HepG2 (cell line): ENCODE measurements around the gene ZNF341. TPM values are rescaled to one million over a fixed set of nuclear protein-coding genes. Genes with fewer than 3 reads are reported as not detected.

Experiments used
- ATF7 ChIP-seq, 2 experiments: fragments of 450-650 bp in 1 of 2; sonication (generic) in 1 of 2; formaldehyde crosslinking in 1 of 2; IDR thresholded peaks; 2 replicates each; pipeline versions ENCODE4 v1.4.0 to v1.6.1; 2016 to 2020; ENCODE audit warnings: antibody characterized with exemption in 1 of 2, mild to moderate bottlenecking in 1 of 2, missing genetic modification reagents in 1 of 2
- BHLHE40 ChIP-seq: IDR thresholded peaks from 2 replicates; pipeline ENCODE4 v1.6.1; 2011; ENCODE audit warnings: low read length, improper control_type of control experiment
- CREM ChIP-seq, 2 experiments: sonication (generic) in 1 of 2; formaldehyde crosslinking in 1 of 2; IDR thresholded peaks; 2 replicates each; pipeline versions ENCODE4 v1.4.0 to v1.6.1; 2016 to 2020; ENCODE audit warnings: antibody characterized with exemption in 1 of 2, mild to moderate bottlenecking in 1 of 2, missing genetic modification reagents in 1 of 2
- IRF2 ChIP-seq: IDR thresholded peaks from 2 replicates; pipeline ENCODE4 v1.6.1; 2018; ENCODE audit warnings: missing genetic modification reagents, missing compliant biosample characterization
- JUND ChIP-seq: sonication (generic); formaldehyde crosslinking; IDR thresholded peaks from 2 replicates; pipeline ENCODE4 v1.8.0; 2022; ENCODE audit warnings: mild to moderate bottlenecking, missing genetic modification reagents
- KAT2B ChIP-seq: fragments of 150-350 bp; IDR thresholded peaks from 2 replicates; pipeline ENCODE4 v1.6.1; 2014; ENCODE audit warnings: low read depth, low read length, borderline replicate concordance
- KAT7 ChIP-seq: IDR thresholded peaks from 2 replicates; pipeline ENCODE4 v1.6.1; 2018; ENCODE audit warnings: borderline replicate concordance, missing compliant biosample characterization
- MTA3 ChIP-seq: sonication (generic); formaldehyde crosslinking; IDR thresholded peaks from 2 replicates; pipeline ENCODE4 v1.4.0; 2020; ENCODE audit warnings: missing genetic modification reagents
- NR2F1 ChIP-seq, 2 experiments: fragments of 450-650 bp in 1 of 2; formaldehyde crosslinking in 1 of 2; IDR thresholded peaks; 2 replicates each; pipeline versions ENCODE4 v1.5.0 to v1.6.1; 2016 to 2020; ENCODE audit warnings: mild to moderate bottlenecking in 1 of 2, missing compliant biosample characterization in 1 of 2, missing genetic modification reagents in 1 of 2, moderate library complexity in 1 of 2
- SIX4 ChIP-seq: sonication (generic); formaldehyde crosslinking; IDR thresholded peaks from 2 replicates; pipeline ENCODE4 v1.4.0; 2020; ENCODE audit warnings: missing genetic modification reagents
- SPEN ChIP-seq: sonication (generic); formaldehyde crosslinking; IDR thresholded peaks from 2 replicates; pipeline ENCODE4 v1.5.1; 2020; ENCODE audit warnings: low read depth, mild to moderate bottlenecking, missing genetic modification reagents
- ZBTB21 ChIP-seq: sonication (generic); formaldehyde crosslinking; IDR thresholded peaks from 2 replicates; pipeline ENCODE4 v1.4.0; 2020; ENCODE audit warnings: missing genetic modification reagents
- ZBTB7A ChIP-seq: sonication (generic); formaldehyde crosslinking; IDR thresholded peaks from 2 replicates; pipeline ENCODE4 v1.8.0; 2022; ENCODE audit warnings: mild to moderate bottlenecking, missing genetic modification reagents
- ZMYM4 ChIP-seq: sonication (generic); formaldehyde crosslinking; IDR thresholded peaks from 2 replicates; pipeline ENCODE4 v1.8.1; 2023; ENCODE audit warnings: mild to moderate bottlenecking, missing genetic modification reagents
- ZNF44 ChIP-seq: sonication (generic); formaldehyde crosslinking; IDR thresholded peaks from 2 replicates; pipeline ENCODE4 v1.5.1; 2020; ENCODE audit warnings: mild to moderate bottlenecking, missing genetic modification reagents
- ZNF547 ChIP-seq: sonication (generic); formaldehyde crosslinking; IDR thresholded peaks from 2 replicates; pipeline ENCODE4 v1.5.1; 2020; ENCODE audit warnings: mild to moderate bottlenecking, missing genetic modification reagents
- ZNF570 ChIP-seq: sonication (generic); formaldehyde crosslinking; IDR thresholded peaks from 2 replicates; pipeline ENCODE4 v1.4.0; 2020; ENCODE audit warnings: mild to moderate bottlenecking, missing genetic modification reagents, borderline replicate concordance
- ZNF720 ChIP-seq: sonication (generic); formaldehyde crosslinking; IDR thresholded peaks from 2 replicates; pipeline ENCODE4 v1.4.0; 2020; ENCODE audit warnings: missing genetic modification reagents
- polyA plus RNA-seq, 8 experiments: library from polyadenylated mRNA; depleted of rRNA in 3 of 8; stranded (reverse) in 7 of 8; unstranded in 1 of 8; fragments of >200 nt; fragmentation: Illumina TruSeq in 4 of 8; extraction: Trizol in 4 of 8; gene quantifications; 2 replicates each; pipeline versions ENCODE4 v1.2.1 to v1.2.3, GENCODE V29; 2011 to 2016; ENCODE audit warnings: low read depth in 4 of 8, missing spikeins in 1 of 8, mixed read lengths in 1 of 8; ENCODE audit not compliant: insufficient read depth in 1 of 8
- total RNA-seq, 5 experiments: library from RNA; depleted of rRNA; stranded (reverse); fragments of >200 nt; fragmentation: Illumina TruSeq; extraction: Trizol; gene quantifications; 2 replicates each; pipeline ENCODE4 v1.2.3, GENCODE V29; 2016; ENCODE audit warnings: low read depth in 1 of 5
- TF ChIP-seq, protein P1 (sequence below): IDR thresholded peaks from 2 replicates; pipeline ENCODE4 v1.6.1; 2016; ENCODE audit warnings: missing genetic modification reagents, missing compliant biosample characterization
- TF ChIP-seq, protein P2 (sequence below): sonication (generic); formaldehyde crosslinking; IDR thresholded peaks from 2 replicates; pipeline ENCODE4 v1.8.1; 2023; ENCODE audit warnings: missing genetic modification reagents, mild to moderate bottlenecking, borderline replicate concordance
- TF ChIP-seq, protein P3 (sequence below): sonication (generic); formaldehyde crosslinking; IDR thresholded peaks from 2 replicates; pipeline ENCODE4 v1.5.0; 2020; ENCODE audit warnings: missing genetic modification reagents, mild to moderate bottlenecking, borderline replicate concordance
- TF ChIP-seq, protein P4 (sequence below): sonication (generic); formaldehyde crosslinking; IDR thresholded peaks from 2 replicates; pipeline ENCODE4 v1.8.0; 2022; ENCODE audit warnings: missing genetic modification reagents, mild to moderate bottlenecking, moderate library complexity, borderline replicate concordance
- TF ChIP-seq, protein P5 (sequence below): sonication (generic); formaldehyde crosslinking; IDR thresholded peaks from 2 replicates; pipeline ENCODE4 v1.8.0; 2022; ENCODE audit warnings: low read depth, missing genetic modification reagents

The ZNF341 gene
- total and polyA plus RNA-seq, 2 of the 13 experiments (the other 11 are each of a cell fraction or from before 2014, with no cell fraction given) = 1.1 to 2.2 TPM

DNA sequence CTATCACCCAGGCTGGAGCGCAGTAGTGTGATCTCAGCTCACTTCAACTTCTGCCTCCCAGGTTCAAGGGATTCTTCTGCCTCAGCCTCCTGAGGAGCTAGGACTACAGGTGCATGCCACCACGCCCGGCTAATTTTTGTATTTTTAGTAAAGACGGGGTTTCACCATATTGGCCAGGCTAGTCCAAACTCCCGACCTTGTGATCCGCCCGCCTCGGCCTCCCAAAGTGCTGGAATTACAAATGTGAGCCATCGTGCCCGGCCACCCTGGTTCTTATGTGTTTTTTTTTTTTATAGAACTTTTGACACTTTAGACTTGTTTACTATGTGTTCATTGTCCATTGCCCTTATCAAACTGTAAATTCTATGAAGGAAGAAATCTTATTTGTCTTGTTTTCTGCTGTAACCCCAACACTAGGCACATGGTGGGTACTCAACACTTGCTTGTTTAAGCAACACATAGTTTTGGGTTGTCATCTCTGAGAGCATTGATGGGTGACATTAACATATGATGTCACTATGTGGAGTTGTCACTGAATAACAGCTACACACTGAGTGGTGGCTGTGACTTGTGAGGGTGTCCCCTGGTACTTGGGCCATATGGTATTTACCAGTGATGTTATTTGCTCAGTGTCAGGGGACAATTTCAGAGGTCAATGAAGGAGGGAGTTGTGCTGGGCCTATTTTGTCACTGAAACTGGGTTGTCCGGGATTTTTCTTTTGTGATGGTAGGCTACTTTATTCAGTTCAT lies 10.2 kb upstream of the ZNF341 start (continued):
- TF ChIP-seq ZMYM4 (CRISPR knock-in tag) (no peak), ZBTB21 (CRISPR knock-in tag) (peak; percentile 82), ATF7 (IDR thresholded peaks at IDR 0.05) (peak; percentile 81), ATF7 (CRISPR knock-in tag; IDR thresholded peaks at IDR 0.05) (peak; percentile 27; the same call in 1 of the 2 replicates), ZNF44 (CRISPR knock-in tag) (no peak), SPEN (CRISPR knock-in tag) (peak; percentile 35; the same call in 1 of the 2 replicates), KAT7 (CRISPR knock-in tag) (no peak), ZBTB7A (CRISPR knock-in tag) (0 out of 2 replicates have a peak, but pooled peaks have one; percentile 32), JUND (CRISPR knock-in tag) (0 out of 2 replicates have a peak, but pooled peaks have one; percentile 16), ZNF547 (CRISPR knock-in tag) (no peak), MTA3 (CRISPR knock-in tag) (no peak), SIX4 (CRISPR knock-in tag) (no peak), ZNF720 (CRISPR knock-in tag) (no peak), CREM (IDR thresholded peaks at IDR 0.05) (0 out of 2 replicates have a peak, but pooled peaks have one; percentile 12), CREM (CRISPR knock-in tag; IDR thresholded peaks at IDR 0.05) (no peak), IRF2 (no peak), KAT2B (no peak), BHLHE40 (peak; percentile 43; the same call in 1 of the 2 replicates), ZNF570 (no peak), NR2F1 (CRISPR knock-in tag; IDR thresholded peaks at IDR 0.05) (0 out of 4 replicates have a peak, but pooled peaks of 1 of the 2 experiments have one; percentile 20)
- TF ChIP-seq, protein P1, sequence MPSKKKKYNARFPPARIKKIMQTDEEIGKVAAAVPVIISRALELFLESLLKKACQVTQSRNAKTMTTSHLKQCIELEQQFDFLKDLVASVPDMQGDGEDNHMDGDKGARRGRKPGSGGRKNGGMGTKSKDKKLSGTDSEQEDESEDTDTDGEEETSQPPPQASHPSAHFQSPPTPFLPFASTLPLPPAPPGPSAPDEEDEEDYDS (CRISPR knock-in tag) = 0 out of 2 replicates have a peak, but pooled peaks have one; percentile 13
- TF ChIP-seq, protein P2, sequence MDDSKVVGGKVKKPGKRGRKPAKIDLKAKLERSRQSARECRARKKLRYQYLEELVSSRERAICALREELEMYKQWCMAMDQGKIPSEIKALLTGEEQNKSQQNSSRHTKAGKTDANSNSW = no peak
- TF ChIP-seq, protein P3, sequence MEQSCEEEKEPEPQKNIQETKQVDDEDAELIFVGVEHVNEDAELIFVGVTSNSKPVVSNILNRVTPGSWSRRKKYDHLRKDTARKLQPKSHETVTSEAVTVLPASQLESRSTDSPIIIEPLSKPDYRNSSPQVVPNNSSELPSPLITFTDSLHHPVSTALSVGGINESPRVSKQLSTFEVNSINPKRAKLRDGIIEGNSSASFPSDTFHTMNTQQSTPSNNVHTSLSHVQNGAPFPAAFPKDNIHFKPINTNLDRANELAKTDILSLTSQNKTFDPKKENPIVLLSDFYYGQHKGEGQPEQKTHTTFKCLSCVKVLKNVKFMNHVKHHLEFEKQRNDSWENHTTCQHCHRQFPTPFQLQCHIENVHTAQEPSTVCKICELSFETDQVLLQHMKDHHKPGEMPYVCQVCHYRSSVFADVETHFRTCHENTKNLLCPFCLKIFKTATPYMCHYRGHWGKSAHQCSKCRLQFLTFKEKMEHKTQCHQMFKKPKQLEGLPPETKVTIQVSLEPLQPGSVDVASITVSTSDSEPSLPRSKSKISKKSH (CRISPR knock-in tag) = no peak
- TF ChIP-seq, protein P4, sequence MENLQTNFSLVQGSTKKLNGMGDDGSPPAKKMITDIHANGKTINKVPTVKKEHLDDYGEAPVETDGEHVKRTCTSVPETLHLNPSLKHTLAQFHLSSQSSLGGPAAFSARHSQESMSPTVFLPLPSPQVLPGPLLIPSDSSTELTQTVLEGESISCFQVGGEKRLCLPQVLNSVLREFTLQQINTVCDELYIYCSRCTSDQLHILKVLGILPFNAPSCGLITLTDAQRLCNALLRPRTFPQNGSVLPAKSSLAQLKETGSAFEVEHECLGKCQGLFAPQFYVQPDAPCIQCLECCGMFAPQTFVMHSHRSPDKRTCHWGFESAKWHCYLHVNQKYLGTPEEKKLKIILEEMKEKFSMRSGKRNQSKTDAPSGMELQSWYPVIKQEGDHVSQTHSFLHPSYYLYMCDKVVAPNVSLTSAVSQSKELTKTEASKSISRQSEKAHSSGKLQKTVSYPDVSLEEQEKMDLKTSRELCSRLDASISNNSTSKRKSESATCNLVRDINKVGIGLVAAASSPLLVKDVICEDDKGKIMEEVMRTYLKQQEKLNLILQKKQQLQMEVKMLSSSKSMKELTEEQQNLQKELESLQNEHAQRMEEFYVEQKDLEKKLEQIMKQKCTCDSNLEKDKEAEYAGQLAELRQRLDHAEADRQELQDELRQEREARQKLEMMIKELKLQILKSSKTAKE = no peak
- TF ChIP-seq, protein P5, sequence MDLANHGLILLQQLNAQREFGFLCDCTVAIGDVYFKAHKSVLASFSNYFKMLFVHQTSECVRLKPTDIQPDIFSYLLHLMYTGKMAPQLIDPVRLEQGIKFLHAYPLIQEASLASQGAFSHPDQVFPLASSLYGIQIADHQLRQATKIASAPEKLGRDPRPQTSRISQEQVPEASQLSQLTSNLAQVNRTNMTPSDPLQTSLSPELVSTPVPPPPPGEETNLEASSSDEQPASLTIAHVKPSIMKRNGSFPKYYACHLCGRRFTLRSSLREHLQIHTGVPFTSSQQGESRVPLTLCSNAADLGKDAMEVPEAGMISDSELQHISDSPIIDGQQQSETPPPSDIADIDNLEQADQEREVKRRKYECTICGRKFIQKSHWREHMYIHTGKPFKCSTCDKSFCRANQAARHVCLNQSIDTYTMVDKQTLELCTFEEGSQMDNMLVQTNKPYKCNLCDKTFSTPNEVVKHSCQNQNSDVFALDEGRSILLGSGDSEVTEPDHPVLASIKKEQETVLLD (CRISPR knock-in tag) = no peak
